LNCaP clone FGC (cell line): ENCODE data around the gene ITPRIPL2.

Experiments
- DNase-seq: peaks from one replicate; pipeline ENCODE4 v3.0.0-alpha.2; 2011; ENCODE audit warnings: low read depth
- H3K4me3 ChIP-seq: 2 replicates; pipeline ENCODE4 v1.5.1; 2011; ENCODE audit warnings: mild to moderate bottlenecking, low read depth, low read length, control low read depth
- TF ChIP-seq, protein P1 (sequence below): IDR thresholded peaks from 2 replicates; pipeline ENCODE4 v1.5.1; 2012; ENCODE audit warnings: mild to moderate bottlenecking; ENCODE audit not compliant: control insufficient read depth, insufficient read depth; ENCODE audit errors: extremely low read depth

Gene ITPRIPL2

DNA sequence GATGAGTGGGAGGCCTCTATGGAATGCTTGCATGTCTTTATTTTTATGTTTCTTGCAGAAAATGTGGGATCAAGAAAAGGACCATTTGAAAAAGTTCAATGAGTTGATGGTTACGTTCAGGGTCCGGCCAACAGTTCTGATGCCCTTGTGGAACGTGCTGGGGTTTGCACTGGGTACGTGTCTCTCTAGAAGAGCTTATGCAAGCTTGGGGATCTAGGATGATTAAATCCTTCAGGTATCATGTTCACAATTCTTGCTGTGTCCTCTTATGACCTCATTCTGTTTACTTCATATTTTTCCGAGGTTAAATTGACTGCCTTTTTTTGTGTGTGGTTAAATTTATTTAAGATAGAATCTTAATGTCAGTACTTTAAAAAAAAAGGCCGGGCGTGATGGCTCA, 39.9 kb upstream of the ITPRIPL2 start:
- no peak overlapping the region for H3K4me3 ChIP-seq
- TF ChIP-seq, protein P1, sequence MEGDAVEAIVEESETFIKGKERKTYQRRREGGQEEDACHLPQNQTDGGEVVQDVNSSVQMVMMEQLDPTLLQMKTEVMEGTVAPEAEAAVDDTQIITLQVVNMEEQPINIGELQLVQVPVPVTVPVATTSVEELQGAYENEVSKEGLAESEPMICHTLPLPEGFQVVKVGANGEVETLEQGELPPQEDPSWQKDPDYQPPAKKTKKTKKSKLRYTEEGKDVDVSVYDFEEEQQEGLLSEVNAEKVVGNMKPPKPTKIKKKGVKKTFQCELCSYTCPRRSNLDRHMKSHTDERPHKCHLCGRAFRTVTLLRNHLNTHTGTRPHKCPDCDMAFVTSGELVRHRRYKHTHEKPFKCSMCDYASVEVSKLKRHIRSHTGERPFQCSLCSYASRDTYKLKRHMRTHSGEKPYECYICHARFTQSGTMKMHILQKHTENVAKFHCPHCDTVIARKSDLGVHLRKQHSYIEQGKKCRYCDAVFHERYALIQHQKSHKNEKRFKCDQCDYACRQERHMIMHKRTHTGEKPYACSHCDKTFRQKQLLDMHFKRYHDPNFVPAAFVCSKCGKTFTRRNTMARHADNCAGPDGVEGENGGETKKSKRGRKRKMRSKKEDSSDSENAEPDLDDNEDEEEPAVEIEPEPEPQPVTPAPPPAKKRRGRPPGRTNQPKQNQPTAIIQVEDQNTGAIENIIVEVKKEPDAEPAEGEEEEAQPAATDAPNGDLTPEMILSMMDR = no peak
- no peak for DNase-seq

DNA sequence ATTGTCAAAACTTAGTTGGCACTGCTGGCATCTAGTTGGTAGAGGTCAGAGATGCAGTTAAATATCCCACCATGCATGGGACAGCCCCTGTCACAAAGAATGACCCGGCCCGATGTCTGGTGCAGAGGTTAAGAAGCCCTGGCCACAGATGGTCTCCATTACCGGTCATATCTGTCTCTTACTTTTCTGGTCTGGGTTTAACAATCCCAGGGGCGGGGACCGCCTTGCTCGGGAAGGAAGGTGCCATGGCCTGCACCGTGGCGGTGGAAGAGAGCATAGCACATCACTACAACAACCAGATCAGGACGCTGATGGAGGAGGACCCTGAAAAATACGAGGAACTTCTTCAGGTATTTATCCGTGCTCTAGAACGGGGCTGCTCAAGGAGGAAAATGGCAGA, 38.3 kb upstream of the ITPRIPL2 start:
- no peak overlapping the region for H3K4me3 ChIP-seq
- no peak for DNase-seq
- TF ChIP-seq, protein P1 = no peak

DNA sequence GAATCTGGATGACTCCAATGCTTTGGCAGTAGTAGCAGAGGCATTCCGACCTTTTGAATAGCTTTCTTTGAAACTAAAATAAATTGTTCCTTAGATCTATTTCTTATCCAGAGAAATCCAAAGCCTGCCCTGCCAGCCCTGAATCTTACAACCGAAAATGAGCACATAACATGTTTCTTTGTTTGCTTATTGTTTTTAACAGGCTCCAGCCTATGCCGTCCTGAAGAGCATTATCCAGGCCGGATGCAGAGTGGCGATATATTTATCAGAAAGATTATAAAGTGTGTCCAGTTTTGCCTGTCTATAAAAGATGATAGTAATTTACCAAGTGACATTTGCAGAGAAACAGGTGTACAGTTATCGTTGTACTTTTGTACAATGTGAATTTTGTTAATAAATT, 35.9 kb upstream of the ITPRIPL2 start:
- H3K4me3 ChIP-seq = no peak overlapping the region
- TF ChIP-seq, protein P1 = no peak
- peak; percentile 79 for DNase-seq

DNA sequence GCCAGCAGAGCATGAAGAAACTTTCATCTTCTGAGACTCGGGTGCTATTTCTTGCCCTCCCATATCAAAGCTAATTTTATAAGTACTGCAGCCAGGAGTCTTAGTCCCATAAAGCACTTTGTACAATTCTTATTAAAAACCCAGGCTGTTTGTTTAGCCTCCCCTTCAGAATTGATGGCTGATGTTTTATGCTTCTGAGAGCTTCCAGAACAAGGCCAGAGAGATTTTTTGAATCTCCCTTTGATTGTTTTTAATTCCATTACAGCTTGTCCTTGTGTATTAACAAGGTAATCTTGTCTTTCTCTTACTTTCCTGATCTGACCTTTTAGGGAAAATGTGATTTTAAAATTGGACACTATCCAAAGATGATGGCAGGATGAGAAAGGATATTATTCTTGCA, 30.1 kb upstream of the ITPRIPL2 start:
- no peak overlapping the region for H3K4me3 ChIP-seq
- DNase-seq = no peak
- TF ChIP-seq, protein P1 = no peak

DNA sequence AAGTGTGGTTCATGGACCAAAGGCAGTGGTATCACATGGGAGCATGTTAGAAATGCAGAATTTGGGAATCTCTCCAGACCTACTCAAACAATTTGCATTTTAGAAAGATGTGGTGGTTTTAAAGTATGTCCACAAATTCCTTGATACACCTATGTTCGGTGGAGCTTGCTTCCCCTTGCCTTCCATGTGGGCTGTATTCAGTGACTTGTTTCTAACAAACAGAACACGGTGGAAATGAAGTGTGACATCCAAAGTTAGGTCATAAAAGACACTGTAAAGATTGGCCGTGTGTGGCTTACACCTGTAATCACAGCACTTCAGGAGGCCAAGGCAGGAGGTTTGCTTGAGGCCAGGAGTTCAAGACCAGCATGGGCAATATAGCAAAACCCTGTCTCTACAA, 29.6 kb upstream of the ITPRIPL2 start:
- no peak for DNase-seq
- no peak overlapping the region for H3K4me3 ChIP-seq
- TF ChIP-seq, protein P1 = no peak

DNA sequence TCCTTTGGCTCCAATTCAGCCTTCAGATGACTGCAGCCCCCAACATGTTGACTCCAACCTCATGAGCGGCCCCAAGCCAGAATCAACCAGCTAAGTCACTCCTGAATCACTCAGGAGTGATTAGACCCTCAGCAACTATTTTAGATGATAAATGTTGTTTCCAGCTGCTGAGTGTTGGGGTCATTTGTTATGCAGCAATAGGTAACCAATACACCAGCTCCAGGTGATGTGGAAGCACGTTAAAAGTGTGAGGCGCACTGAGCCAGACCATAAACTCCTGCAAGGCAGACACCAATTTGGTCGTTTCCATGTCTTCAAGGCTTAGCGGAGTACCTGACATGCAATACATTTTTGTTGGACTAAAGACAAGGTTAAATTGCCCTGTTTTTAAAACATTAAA, 28.9 kb upstream of the ITPRIPL2 start:
- TF ChIP-seq, protein P1 = no peak
- H3K4me3 ChIP-seq = no peak overlapping the region

DNA sequence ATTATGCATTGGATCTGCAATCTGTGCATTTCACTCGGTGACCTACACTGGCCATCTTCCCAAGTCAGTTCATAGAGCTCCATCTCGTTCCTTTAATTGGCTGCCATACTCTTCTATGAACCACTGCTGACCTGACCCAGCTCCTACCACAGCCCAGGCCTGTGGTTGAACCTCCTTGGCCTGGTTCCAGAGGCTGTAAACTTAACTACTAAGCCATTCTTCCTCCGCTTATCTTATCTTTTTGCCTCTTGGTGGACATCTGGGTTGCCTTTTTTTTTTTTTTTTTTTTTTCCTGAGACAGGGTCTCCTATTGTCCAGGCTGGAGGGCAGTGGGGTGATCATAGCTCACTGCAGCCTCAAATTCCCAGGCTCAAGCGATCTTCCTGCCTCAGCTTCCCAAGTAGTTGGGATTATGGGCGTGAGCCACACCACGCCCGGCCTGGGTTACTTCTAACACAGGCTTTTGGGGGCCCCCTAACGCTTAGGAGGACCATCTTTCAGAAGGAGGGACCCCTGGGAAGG, 28.0 kb upstream of the ITPRIPL2 start:
- TF ChIP-seq, protein P1 = no peak
- no peak for DNase-seq
- H3K4me3 ChIP-seq = no peak overlapping the region

More for the DNA sequence above, 28.9 kb upstream of the ITPRIPL2 start:
- DNase-seq = no peak
